ENCODE results near the gene CERKL.

DNA sequence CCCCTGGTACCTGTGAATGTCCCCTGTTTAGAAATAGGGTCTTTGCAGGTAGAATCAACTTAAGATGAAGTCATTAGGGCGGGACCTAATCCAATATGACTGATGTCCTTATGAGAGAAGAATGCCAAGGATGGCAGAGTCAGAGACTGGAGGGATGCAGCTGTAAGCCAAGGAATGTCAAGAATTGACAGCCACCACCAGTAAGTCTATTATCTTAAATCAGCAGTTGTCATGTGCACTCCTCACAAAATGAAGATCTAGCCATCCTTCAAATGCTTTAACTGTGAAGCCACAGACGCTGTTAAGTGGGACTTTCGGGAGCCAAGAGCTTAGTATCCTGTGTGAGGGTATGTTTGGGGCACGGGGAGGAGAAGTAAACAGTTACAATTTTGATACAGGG is 116.5 kb downstream of the CERKL start:
- no peak for TF ChIP-seq POLR2AphosphoS5 (IDR thresholded peaks at IDR 0.05; ENCODE audit: low read depth, low read length)
- no peak for TF ChIP-seq SIN3A (IDR thresholded peaks at IDR 0.05; ENCODE audit: borderline replicate concordance, insufficient read depth, low read length)
- no peak for TF ChIP-seq TAF1 (IDR thresholded peaks at IDR 0.05; ENCODE audit: borderline replicate concordance, insufficient read depth, low read length)

Data from PFSK-1 (cell line).